Endothelial cell of umbilical vein (primary cell): ENCODE measurements around the gene MINDY4. TPM values are rescaled to one million over a fixed set of nuclear protein-coding genes. Genes with fewer than 3 reads are reported as not detected.

Experiments used
- BruUV-seq: library from RNA; stranded (reverse); fragments of 400-500 nt; replicated peaks from 2 replicates; lab custom pipeline; 2021; lab: Mats Ljungman, UMichigan
- CTCF ChIA-PET: fragments of 300-600, 350-600 bp; sonication (Branson Sonifier 250); formaldehyde crosslinking; loops from one replicate; lab custom pipeline; 2021; ENCODE audit warnings: antibody characterized with exemption, inconsistent platforms; lab: Charles Lee
- POLR2A ChIA-PET: fragments of 300-600, 350-600 bp; sonication (Branson Sonifier 250); formaldehyde crosslinking; loops from one replicate; lab custom pipeline; 2021; ENCODE audit warnings: antibody characterized with exemption, inconsistent platforms; lab: Charles Lee
- DNase-seq: peaks from one replicate; pipeline ENCODE4 v3.0.0-alpha.2; 2011; ENCODE audit warnings: low read depth, low spot score
- FAIRE-seq: peaks from 2 replicates; lab custom pipeline; 2011; peaks lifted over from hg19 to GRCh38; lab: Jason Lieb, UNC
- H2AFZ ChIP-seq: 2 replicates; pipeline ENCODE4 v1.6.0; 2012; ENCODE audit warnings: low read depth, low read length, control low read depth, inconsistent platforms
- H3K27ac ChIP-seq: 2 replicates; pipeline ENCODE4 v1.5.1; 2011; ENCODE audit warnings: low read depth, mild to moderate bottlenecking, control low read depth, low read length, moderate library complexity; ENCODE audit not compliant: insufficient read depth
- H3K27me3 ChIP-seq, 2 experiments: 2 replicates each; pipeline versions ENCODE4 v1.6.0 to v1.6.1; 2011; ENCODE audit warnings: low read length in 2 of 2, mixed read lengths in 1 of 2; ENCODE audit not compliant: control insufficient read depth in 2 of 2, insufficient read depth in 2 of 2
- H3K36me3 ChIP-seq, 2 experiments: 2 replicates in 1 of 2; 3 replicates in 1 of 2; pipeline ENCODE4 v1.5.1; 2011; ENCODE audit warnings: low read length in 2 of 2, mild to moderate bottlenecking in 1 of 2, moderate library complexity in 1 of 2; ENCODE audit not compliant: control insufficient read depth in 2 of 2, insufficient read depth in 2 of 2; ENCODE audit errors: extremely low read depth in 1 of 2
- H3K4me1 ChIP-seq: 3 replicates; pipeline ENCODE4 v1.5.1; 2011; ENCODE audit warnings: mild to moderate bottlenecking, low read length; ENCODE audit not compliant: control insufficient read depth, insufficient read depth; ENCODE audit errors: extremely low read depth
- H3K4me2 ChIP-seq: 2 replicates; pipeline ENCODE4 v1.6.1; 2011; ENCODE audit warnings: low read length, control low read depth, mixed read lengths; ENCODE audit not compliant: insufficient read depth
- H3K4me3 ChIP-seq, 3 experiments: fragments of 200-600 bp in 1 of 3; sonication (generic), shearing (Covaris generic) in 1 of 3; replicated peaks in 1 of 3; 2 replicates each; pipeline ENCODE4 v1.5.1; 2011 to 2016; ENCODE audit warnings: control low read depth in 3 of 3, low read length in 3 of 3, mild to moderate bottlenecking in 2 of 3, inconsistent platforms in 1 of 3, low read depth in 1 of 3, moderate library complexity in 1 of 3; ENCODE audit not compliant: insufficient read depth in 1 of 3
- H3K79me2 ChIP-seq: 2 replicates; pipeline ENCODE4 v1.6.0; 2012; ENCODE audit warnings: low read length, inconsistent platforms; ENCODE audit not compliant: control insufficient read depth, insufficient read depth
- H3K9ac ChIP-seq: replicated peaks from 2 replicates; pipeline ENCODE3; 2011; ENCODE audit warnings: low read length, control low read depth; ENCODE audit not compliant: insufficient read depth; ENCODE audit errors: extremely low read depth
- H3K9me1 ChIP-seq: replicated peaks from 3 replicates; pipeline ENCODE4 v1.6.0; 2011; ENCODE audit warnings: mild to moderate bottlenecking, low read length; ENCODE audit not compliant: control insufficient read depth, insufficient read depth; ENCODE audit errors: extremely low read depth
- H3K9me3 ChIP-seq: replicated peaks from 2 replicates; pipeline ENCODE4 v1.5.1; 2012; ENCODE audit warnings: low read length, inconsistent platforms; ENCODE audit not compliant: control insufficient read depth, insufficient read depth
- H4K20me1 ChIP-seq: replicated peaks from 2 replicates; pipeline ENCODE3; 2011; ENCODE audit warnings: mild to moderate bottlenecking, low read length; ENCODE audit not compliant: control insufficient read depth, insufficient read depth; ENCODE audit errors: extremely low read depth
- CTCF ChIP-seq, 2 donors: IDR thresholded peaks; 1 replicate in 1 of 2; 2 replicates in 1 of 2; pipeline ENCODE4 v1.5.1; 2011; ENCODE audit warnings: low read length in 2 of 2, mild to moderate bottlenecking in 2 of 2, moderate library complexity in 2 of 2, control low read depth in 1 of 2, inconsistent platforms in 1 of 2, low read depth in 1 of 2; ENCODE audit not compliant: insufficient read depth in 1 of 2; ENCODE audit errors: extremely low read depth in 1 of 2
- FOS ChIP-seq: IDR thresholded peaks from 2 replicates; pipeline ENCODE4 v1.6.1; 2011; ENCODE audit warnings: mild to moderate bottlenecking, low read length, moderate library complexity, borderline replicate concordance; ENCODE audit not compliant: insufficient read depth
- GATA2 ChIP-seq: IDR thresholded peaks from 2 replicates; pipeline ENCODE4 v1.7.0; 2011; ENCODE audit warnings: low read depth, mild to moderate bottlenecking, moderate library complexity, mixed read lengths, low read length; ENCODE audit not compliant: insufficient read length, insufficient read depth
- MYC ChIP-seq: IDR thresholded peaks from one replicate; pipeline ENCODE4 v1.6.1; 2011; ENCODE audit warnings: mild to moderate bottlenecking, low read depth, low read length
- POLR2AphosphoS5 ChIP-seq: IDR thresholded peaks from 2 replicates; pipeline ENCODE4 v1.6.1; 2012; ENCODE audit warnings: low read depth, mild to moderate bottlenecking, control low read depth, low read length, moderate library complexity; ENCODE audit not compliant: insufficient read depth
- dilution Hi-C: fragments of 300-500 bp; cut with MboI; formaldehyde crosslinking; loops from one replicate; pipeline ENCODE4 v1.15.0; 2019; ENCODE audit warnings: low sequenced_read_pairs; ENCODE audit not compliant: extremely low pct_ligation_motif_present
- intact Hi-C: fragments of 100-400 bp; cut with micrococcal nuclease; formaldehyde crosslinking; loops from one replicate; pipeline ENCODE4 v1.10.0; 2022
- polyA plus RNA-seq, 4 experiments: library from polyadenylated mRNA; depleted of rRNA in 3 of 4; stranded (reverse) in 3 of 4; unstranded in 1 of 4; fragments of >200 nt; gene quantifications; 2 replicates each; pipeline versions ENCODE4 v1.2.1 to v1.2.3, GENCODE V29; 2011 to 2012; ENCODE audit warnings: missing spikeins in 1 of 4
- total RNA-seq: library from RNA; stranded (reverse); gene quantifications from 2 replicates; pipeline ENCODE4 v1.2.3, GENCODE V29; 2021
- TF ChIP-seq, protein P1 (sequence below): IDR thresholded peaks from 2 replicates; pipeline ENCODE4 v1.6.1; 2011; ENCODE audit not compliant: insufficient read depth, insufficient read length

Gene MINDY4
- total and polyA plus RNA-seq, 2 donors (not counting 3 experiments of a cell fraction or from before 2014, with no cell fraction given): 2.2 to 4.7 TPM

- no TSS peak for BruUV-seq
- H3K27me3 ChIP-seq: peaks cover 1 to 6% of the 10 kb centered on the region in 2 experiments
- FAIRE-seq (no peak), DNase-seq (no peak)
- H3K79me2 ChIP-seq: no peaks in the 10 kb centered on the region
- H3K27ac ChIP-seq: no peak overlapping the region
- H3K9ac ChIP-seq: no peak overlapping the region
- CTCF ChIA-PET: no interaction called here
- TF ChIP-seq POLR2AphosphoS5 (no peak), GATA2 (no peak), CTCF (IDR thresholded peaks at IDR 0.05; ENCODE audit: extremely low read depth in 1 of 2, insufficient read depth in 1 of 2, low read depth in 1 of 2, low read length in 2 of 2) (no peak), FOS (no peak), MYC (no peak)
- TF ChIP-seq, protein P1, sequence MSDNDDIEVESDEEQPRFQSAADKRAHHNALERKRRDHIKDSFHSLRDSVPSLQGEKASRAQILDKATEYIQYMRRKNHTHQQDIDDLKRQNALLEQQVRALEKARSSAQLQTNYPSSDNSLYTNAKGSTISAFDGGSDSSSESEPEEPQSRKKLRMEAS: no peak
- H4K20me1 ChIP-seq: no peaks in the 10 kb centered on the region
- no peaks in the 10 kb centered on the region for H3K9me3 ChIP-seq
- POLR2A ChIA-PET: no interaction called here
- no peaks in the 10 kb centered on the region for H3K36me3 ChIP-seq
- H3K9me1 ChIP-seq: no peaks in the 10 kb centered on the region
- dilution Hi-C loops (no loop called here), intact Hi-C loops (no loop called here)
- no peaks in the 10 kb centered on the region for H3K4me1 ChIP-seq
- H3K4me2 ChIP-seq: no peak overlapping the region
- no peak overlapping the region for H3K4me3 ChIP-seq
- H2AFZ ChIP-seq: no peak overlapping the region
Observed at GRCh38 chr7:30722187-30722586, 49.0 kb upstream of the MINDY4 start.
